ENCODE measurements around the gene LRIT1.

LRIT1 gene

GRCh38 chr10:84254552-84255478 is 13.5 kb upstream of the LRIT1 start:
- DNase-seq (ENCODE audit: low read depth), result no peak

GRCh38 chr10:84248794-84249193 is 7.4 kb upstream of the LRIT1 start:
- DNase-seq (ENCODE audit: low read depth), result no peak

- no peak for DNase-seq (ENCODE audit: low read depth)
Observed at GRCh38 chr10:84247496-84247895, 6.2 kb upstream of the LRIT1 start.

- DNase-seq (ENCODE audit: low read depth), result no peak
Observed at GRCh38 chr10:84244651-84245270, 3.4 kb upstream of the LRIT1 start, which contains the start of gene RGR. Gene RGR (plus strand): TSS chr10:84245053. CDS start chr10:84245091, 38 bp downstream.

- no peak for DNase-seq (ENCODE audit: low read depth)
Observed at GRCh38 chr10:84243759-84244158, 2.4 kb upstream of the LRIT1 start.

GRCh38 chr10:84238909-84239308 is 2.4 kb downstream of the LRIT1 start:
- DNase-seq (ENCODE audit: low read depth), result no peak

GRCh38 chr10:84237199-84238051 is 3.9 kb downstream of the LRIT1 start:
- DNase-seq (ENCODE audit: low read depth), result peak; percentile 6

GRCh38 chr10:84236807-84237198 is 4.5 kb downstream of the LRIT1 start:
- DNase-seq (ENCODE audit: low read depth), result no peak

GRCh38 chr10:84235096-84235495 is 6.2 kb downstream of the LRIT1 start:
- no peak for DNase-seq (ENCODE audit: low read depth)

- no peak for DNase-seq (ENCODE audit: low read depth)
Observed at GRCh38 chr10:84234479-84234878, 6.9 kb downstream of the LRIT1 start.

GRCh38 chr10:84233940-84234339 is 7.4 kb downstream of the LRIT1 start:
- DNase-seq (ENCODE audit: low read depth), result no peak

GRCh38 chr10:84232376-84232775 is 9.0 kb downstream of the LRIT1 start:
- DNase-seq (ENCODE audit: low read depth), result no peak

- DNase-seq (ENCODE audit: low read depth), result no peak
Observed at GRCh38 chr10:84230359-84230758, 11.0 kb downstream of the LRIT1 start.

GRCh38 chr10:84227810-84228209 is 13.5 kb downstream of the LRIT1 start:
- no peak for DNase-seq (ENCODE audit: low read depth)

- no peak for DNase-seq (ENCODE audit: low read depth)
Observed at GRCh38 chr10:84226616-84227015, 14.7 kb downstream of the LRIT1 start.

- DNase-seq (ENCODE audit: low read depth), result no peak
Observed at GRCh38 chr10:84225427-84226173, 15.7 kb downstream of the LRIT1 start, which contains the start of gene LRIT2. Gene LRIT2 (minus strand): TSS chr10:84225544. CDS start chr10:84225520, 24 bp downstream.

- DNase-seq (ENCODE audit: low read depth), result no peak
Observed at GRCh38 chr10:84224411-84225028, 16.8 kb downstream of the LRIT1 start.

- DNase-seq (ENCODE audit: low read depth), result no peak
Observed at GRCh38 chr10:84221916-84222315, 19.4 kb downstream of the LRIT1 start.

GRCh38 chr10:84217746-84218145 is 23.6 kb downstream of the LRIT1 start:
- DNase-seq (ENCODE audit: low read depth), result no peak

GRCh38 chr10:84216834-84217233 is 24.5 kb downstream of the LRIT1 start:
- DNase-seq (ENCODE audit: low read depth), result no peak

- peak; percentile 34 for DNase-seq (ENCODE audit: low read depth)
Observed at GRCh38 chr10:84214612-84215235, 26.6 kb downstream of the LRIT1 start.

All from activated T-cell treated with anti-CD3 and anti-CD28 coated beads for 48 hours (primary cell).